GM21529 (cell line): Measurements from ENCODE around the gene ELMOD1.

ENCODE experiments used
- ATAC-seq: cut with Tn5 transposase; IDR thresholded peaks from one replicate; pipeline ENCODE4 v1.9.1; 2021; ENCODE audit not compliant: unreplicated experiment

ELMOD1 gene

GRCh38 chr11:107683807-107684206 lies 92.9 kb downstream of the ELMOD1 start:
- no peak for ATAC-seq

DNA sequence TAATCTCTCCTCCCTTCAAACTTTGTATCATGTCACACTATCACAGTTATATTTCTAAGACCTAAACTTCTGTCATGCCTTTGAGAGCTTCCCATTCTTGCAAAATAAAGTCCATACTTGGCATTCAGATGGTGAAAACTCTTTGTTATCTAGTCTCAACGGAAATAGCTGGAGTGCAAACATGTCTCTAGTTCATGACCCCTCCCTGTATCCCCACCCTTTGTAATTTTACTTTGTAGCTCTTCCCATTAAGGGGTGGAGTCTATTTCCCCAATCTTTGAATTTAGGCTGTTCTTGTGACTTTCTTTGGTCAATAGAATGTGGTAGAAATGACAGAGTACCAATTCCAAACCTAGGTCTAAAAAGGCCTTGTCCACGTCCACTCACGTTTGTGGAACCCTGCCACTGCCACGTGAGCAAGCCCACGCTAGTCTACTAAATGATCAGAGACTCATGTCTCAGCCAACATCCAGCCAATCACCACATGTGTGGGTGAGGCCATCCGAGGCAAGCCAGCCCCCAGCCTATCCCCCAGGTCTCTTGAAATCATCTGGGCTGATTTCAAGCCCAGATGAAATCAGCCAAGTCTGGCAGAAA lies 97.5 kb downstream of the ELMOD1 start:
- ATAC-seq: no peak

- ATAC-seq: peak; percentile 76
Measured at GRCh38 chr11:107689317-107690202, 98.6 kb downstream of the ELMOD1 start.

DNA sequence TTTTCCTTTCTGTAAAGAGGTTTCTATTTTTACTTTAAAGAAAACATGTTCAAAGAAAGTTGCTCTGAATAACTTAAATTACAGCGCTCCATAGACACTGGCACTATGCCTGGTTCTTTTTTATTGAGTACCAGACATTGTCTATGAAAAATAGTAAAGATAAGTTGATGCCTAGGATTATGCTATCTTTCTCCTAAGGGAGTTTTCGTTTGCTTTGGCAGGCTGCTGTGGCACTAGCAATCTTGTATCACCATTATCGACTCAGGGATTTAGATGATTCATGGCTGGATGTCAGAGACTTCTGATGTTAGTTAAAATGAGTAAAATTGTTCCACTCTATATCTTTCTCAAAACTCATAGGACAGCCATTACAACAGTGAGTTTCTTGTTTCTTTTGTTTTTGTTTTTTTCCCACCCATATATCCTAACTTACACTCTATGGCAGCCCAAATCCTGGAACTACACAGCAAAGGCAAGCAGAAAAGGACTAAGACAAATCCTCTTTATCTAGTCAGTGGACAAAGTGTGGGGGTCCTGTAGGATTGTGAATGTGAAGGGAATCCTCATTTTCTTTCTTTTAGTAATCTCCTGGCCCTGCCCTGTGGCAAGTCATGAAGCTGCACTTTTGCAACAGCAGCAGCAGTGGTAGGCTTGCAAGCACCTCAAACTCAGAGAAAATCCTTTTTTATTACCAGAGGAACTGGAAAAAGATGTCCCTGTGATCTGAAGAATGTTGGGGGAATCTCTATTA lies 100.2 kb downstream of the ELMOD1 start:
- ATAC-seq: no peak

DNA sequence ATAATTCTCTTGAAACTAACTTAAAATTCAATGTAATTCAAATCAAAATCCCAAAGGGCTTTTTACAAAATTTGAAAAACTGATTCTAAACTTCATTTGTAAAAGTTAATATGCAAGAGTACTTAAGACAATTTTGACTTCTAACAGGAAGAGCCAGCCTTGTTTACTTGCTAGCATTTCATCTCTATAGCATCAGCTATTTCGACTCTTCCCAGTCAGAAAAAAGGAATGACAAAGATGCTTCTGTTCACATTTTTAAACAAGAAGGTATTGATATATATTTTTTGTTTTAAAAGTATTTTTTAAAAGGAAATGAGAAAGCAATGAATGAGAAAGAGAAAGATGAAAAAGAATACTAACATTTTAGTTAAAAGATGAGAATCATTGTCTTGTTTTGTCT lies 104.5 kb downstream of the ELMOD1 start:
- ATAC-seq: no peak

DNA sequence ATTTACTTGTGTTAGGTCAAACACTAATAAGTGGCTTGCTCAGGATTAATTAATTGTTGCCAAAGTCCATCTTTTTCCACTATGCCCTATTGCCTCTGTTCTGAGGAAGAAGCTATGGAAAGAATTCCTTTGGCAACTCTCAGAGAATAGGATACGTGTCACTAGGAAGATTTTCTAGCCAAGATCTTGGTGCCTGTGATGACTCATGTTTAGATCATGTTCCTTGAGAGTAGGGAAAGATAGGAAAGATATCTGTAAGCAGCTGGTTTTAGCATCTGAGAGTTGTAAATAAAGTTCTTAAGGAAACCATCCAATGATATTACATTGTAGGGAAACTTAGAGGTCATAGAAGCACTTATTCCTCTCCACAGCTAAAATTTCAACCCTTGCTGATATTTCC lies 105.2 kb downstream of the ELMOD1 start:
- ATAC-seq: no peak

DNA sequence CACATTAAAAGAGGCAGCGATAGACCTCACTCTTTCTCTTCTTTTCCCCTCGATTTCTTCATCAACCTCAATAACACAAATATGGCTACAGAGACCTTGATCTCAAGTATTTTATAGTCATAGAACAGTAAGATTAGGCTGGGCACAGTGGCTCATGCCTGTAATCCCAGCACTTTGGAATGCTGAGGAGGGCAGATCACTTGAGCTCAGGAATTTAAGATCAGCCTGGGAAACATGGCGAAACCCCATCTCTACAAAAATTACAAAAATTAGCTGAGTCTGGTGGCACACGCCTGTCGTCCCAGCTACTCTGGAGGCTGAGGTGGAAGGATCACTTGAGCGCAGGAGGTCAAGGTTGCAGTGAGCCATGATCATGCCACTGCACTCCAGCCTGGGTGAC lies 106.3 kb downstream of the ELMOD1 start:
- ATAC-seq: no peak

- no peak for ATAC-seq
Measured at GRCh38 chr11:107699371-107700285, 108.7 kb downstream of the ELMOD1 start.

- no peak for ATAC-seq
Measured at GRCh38 chr11:107702109-107702660, 111.2 kb downstream of the ELMOD1 start.

DNA sequence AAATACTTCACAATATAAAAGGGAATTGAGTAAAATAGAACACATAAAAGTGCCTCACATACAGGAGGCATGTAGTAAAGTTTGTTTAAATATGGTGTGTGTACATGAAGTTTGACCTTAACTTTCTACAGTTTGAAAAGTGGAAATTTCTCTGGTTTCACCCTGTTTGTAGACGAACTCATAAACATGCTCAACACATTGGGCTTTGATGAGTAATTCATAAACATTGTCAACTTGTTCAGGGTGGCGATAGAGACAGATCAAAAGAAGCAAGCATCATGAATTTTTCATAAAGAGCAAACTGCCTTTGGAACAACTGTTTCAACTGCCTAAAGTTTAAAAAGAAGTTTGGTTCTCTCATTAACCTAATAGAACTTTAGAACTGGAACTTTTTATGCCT lies 111.8 kb downstream of the ELMOD1 start:
- no peak for ATAC-seq

DNA sequence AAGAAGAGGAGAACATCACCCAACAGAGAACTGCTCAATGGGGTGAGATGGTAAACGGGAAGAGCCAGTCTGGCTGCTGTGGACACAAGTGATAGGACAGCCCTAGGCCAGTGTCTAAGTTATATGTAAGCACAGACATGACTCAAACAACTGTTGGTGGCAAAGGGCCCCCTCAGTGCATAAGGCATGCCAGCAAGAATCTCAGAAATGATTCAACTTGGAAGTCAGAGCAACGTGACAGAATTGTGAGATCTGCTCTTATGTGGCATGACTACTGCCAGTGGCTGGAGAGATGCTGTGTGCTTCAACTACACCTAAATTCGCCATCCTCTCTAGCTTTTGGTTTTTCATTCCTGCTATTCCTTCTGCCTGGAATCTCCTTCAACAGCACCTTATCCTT lies 113.5 kb downstream of the ELMOD1 start:
- no peak for ATAC-seq

DNA sequence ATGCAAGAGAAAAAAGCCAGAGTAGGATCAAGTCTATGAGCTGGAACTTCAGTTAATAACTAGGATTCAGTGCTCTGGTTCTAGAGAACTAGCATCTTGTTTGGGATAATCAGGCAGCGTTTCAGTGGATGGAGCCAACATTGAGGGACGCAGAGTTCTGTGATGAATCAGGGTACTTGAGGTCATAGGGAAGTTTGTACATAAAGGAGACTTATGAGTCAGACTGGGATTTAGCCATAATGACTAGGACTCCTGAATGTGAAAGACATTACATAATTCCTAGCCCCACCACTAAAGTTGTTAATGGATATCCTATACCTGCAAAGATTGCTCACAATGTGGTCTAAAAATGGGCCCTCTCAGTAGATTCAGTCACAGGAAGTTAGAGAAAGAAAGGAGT lies 114.1 kb downstream of the ELMOD1 start:
- no peak for ATAC-seq

GRCh38 chr11:107706531-107706930 lies 115.6 kb downstream of the ELMOD1 start:
- no peak for ATAC-seq

- no peak for ATAC-seq
Measured at GRCh38 chr11:107707215-107707671, 116.3 kb downstream of the ELMOD1 start.

- ATAC-seq: no peak
Measured at GRCh38 chr11:107707807-107708206, 116.9 kb downstream of the ELMOD1 start.

DNA sequence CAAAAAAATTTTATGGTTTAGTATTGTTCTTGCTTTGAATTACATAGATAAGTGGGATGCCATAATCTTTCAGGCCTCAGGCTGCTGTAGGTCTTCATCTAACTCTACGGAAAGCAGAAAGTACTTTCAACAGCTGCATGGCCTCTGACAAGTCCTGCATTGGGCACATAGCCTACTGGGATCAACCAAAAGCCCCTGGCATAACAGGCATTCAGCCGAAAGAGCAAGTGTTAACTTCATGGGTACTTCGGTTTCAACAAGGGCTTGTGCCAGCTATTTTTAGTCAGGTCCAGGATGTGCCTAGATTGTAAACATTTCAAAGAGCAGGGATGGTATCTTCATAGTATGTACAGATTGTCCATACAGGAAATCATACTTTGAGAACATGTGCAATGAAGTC lies 117.8 kb downstream of the ELMOD1 start:
- ATAC-seq: no peak

GRCh38 chr11:107710301-107710700 lies 119.4 kb downstream of the ELMOD1 start:
- ATAC-seq: no peak

DNA sequence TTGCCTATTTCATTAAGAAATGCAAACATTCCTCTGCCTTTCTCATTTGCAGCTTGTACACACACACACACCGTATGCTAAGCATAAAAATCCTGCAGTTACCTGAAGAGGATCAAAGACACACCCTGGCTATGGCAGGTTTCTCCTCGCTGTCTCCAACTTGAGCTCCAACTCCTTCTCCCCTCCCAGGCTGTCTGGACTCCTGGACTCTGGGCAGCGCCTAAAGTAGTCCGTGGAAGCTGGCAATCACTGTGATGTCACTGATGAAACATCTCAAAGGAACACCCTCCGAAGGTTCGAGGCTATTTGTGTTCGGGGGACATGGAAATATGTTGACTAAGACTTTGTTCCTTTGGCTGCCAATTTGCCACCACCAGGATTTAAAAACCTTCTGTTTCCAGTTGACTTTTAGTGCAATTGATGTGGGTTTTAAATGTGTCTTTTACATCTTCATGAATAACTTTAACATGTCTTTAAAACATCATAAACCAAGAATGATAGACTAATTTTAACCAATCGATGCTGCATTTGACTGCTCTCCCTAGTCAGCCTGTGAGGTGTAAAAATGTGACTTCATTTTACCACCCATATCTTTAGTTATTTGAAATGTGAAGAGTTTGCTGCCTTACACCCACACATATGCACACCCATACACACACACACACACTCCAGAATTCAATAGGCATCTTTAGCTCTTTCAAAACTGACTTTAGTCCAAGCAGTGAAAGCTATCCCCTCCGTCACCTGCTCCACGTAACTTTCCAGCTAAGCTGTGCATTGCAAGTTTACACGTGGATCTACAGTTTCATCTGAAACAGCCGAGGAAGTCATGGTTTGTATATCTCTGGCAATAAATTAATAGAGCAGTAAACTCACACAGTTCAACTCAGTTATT lies 121.2 kb downstream of the ELMOD1 start, which contains the start of gene SLN:
TSS of gene SLN (minus strand) at position 196 of the 895 bp plus-strand sequence.
- ATAC-seq: no peak

DNA sequence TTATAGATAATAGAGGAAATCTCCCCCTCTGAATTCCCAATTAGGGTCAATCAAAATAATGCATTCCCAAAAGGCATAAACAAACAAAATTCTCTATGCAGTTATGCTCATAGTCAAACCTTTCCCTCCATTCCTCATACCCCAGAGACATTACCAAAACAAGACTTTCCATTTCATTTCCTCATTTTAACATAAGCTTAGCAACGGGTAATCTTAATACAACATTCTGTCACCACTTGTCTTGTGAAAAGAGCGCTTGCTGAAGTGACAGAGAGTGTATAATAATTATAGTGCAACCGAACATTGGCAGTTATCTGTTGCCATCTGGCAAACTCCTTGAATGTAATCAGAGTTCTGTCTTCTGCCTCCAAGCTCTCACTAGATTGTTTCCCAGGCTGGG lies 122.1 kb downstream of the ELMOD1 start:
- ATAC-seq: no peak
